HEK293 (cell line): ENCODE data around the gene OLFM3.

Experiments
- CTCF ChIA-PET: fragments of 350-600 bp; formaldehyde crosslinking; extraction: SDS; loops from one replicate; lab custom pipeline; 2021; ENCODE audit warnings: antibody characterized with exemption; lab: Yijun Ruan, JAX
- POLR2A ChIA-PET: fragments of 300-600 bp; formaldehyde crosslinking; extraction: SDS; loops from one replicate; lab custom pipeline; 2020; ENCODE audit warnings: antibody characterized with exemption, inconsistent platforms; lab: Yijun Ruan, JAX
- H3K27ac ChIP-seq: fragments of 200-500 bp; sonication (Bioruptor generic); 2 replicates; pipeline ENCODE4 v1.5.1; 2014; ENCODE audit warnings: low read depth, low read length, control low read depth, inconsistent platforms; ENCODE audit errors: extremely low read depth
- H3K36me3 ChIP-seq, 2 experiments: fragments of 200-500 bp in 1 of 2; sonication (Bioruptor generic) in 1 of 2; 1 replicate in 1 of 2; 2 replicates in 1 of 2; pipeline ENCODE4 v1.5.1; 2014 to 2017; ENCODE audit warnings: inconsistent platforms in 2 of 2, low read length in 2 of 2; ENCODE audit not compliant: control insufficient read depth in 2 of 2, insufficient read depth in 1 of 2
- H3K4me1 ChIP-seq: fragments of 200-500 bp; sonication (Bioruptor generic); 2 replicates; pipeline ENCODE4 v1.5.1; 2014; ENCODE audit warnings: mild to moderate bottlenecking, low read length, inconsistent platforms; ENCODE audit not compliant: control insufficient read depth, insufficient read depth
- H3K4me3 ChIP-seq: 2 replicates; pipeline ENCODE4 v1.5.1; 2011; ENCODE audit warnings: low read depth, mild to moderate bottlenecking, control low read depth, low read length, moderate library complexity
- H3K9me3 ChIP-seq: fragments of 200-500 bp; sonication (Bioruptor generic); 2 replicates; pipeline ENCODE4 v1.5.1; 2014; ENCODE audit warnings: low read depth, low read length, inconsistent platforms; ENCODE audit not compliant: control insufficient read depth, insufficient read depth
- BCL11B ChIP-seq: fragments of 450-650 bp; formaldehyde crosslinking; IDR thresholded peaks from 2 replicates; pipeline ENCODE4 v1.5.1; 2016; ENCODE audit warnings: low read depth, missing biosample characterization, missing genetic modification characterization
- GLI4 ChIP-seq: fragments of 450-650 bp; formaldehyde crosslinking; IDR thresholded peaks from 2 replicates; pipeline ENCODE4 v1.5.1; 2016; ENCODE audit warnings: missing biosample characterization, missing genetic modification characterization
- MEIS1 ChIP-seq: sonication (generic); formaldehyde crosslinking; IDR thresholded peaks from 2 replicates; pipeline ENCODE4 v1.8.1; 2022; ENCODE audit warnings: missing genetic modification reagents, mild to moderate bottlenecking, borderline replicate concordance
- ZBTB49 ChIP-seq: fragments of 450-650 bp; formaldehyde crosslinking; IDR thresholded peaks from 2 replicates; pipeline ENCODE4 v1.5.1; 2016; ENCODE audit warnings: missing biosample characterization, missing genetic modification characterization, low read depth
- ZBTB8A ChIP-seq: fragments of 450-650 bp; formaldehyde crosslinking; IDR thresholded peaks from 2 replicates; pipeline ENCODE4 v1.5.1; 2016; ENCODE audit warnings: missing biosample characterization, missing genetic modification characterization
- ZEB2 ChIP-seq: fragments of 450-650 bp; formaldehyde crosslinking; IDR thresholded peaks from 2 replicates; pipeline ENCODE4 v1.5.1; 2016; ENCODE audit warnings: missing biosample characterization, missing genetic modification characterization
- ZNF10 ChIP-seq: fragments of 450-650 bp; formaldehyde crosslinking; IDR thresholded peaks from 2 replicates; pipeline ENCODE4 v1.5.1; 2017; ENCODE audit warnings: missing biosample characterization, missing genetic modification characterization
- ZNF184 ChIP-seq: fragments of 450-650 bp; IDR thresholded peaks from 2 replicates; pipeline ENCODE4 v1.5.1; 2018; ENCODE audit warnings: missing biosample characterization, mild to moderate bottlenecking, missing genetic modification characterization
- ZNF214 ChIP-seq: fragments of 450-650 bp; formaldehyde crosslinking; IDR thresholded peaks from 2 replicates; pipeline ENCODE4 v1.5.1; 2017; ENCODE audit warnings: missing biosample characterization, mild to moderate bottlenecking, missing genetic modification characterization, borderline replicate concordance
- ZNF221 ChIP-seq: fragments of 450-650 bp; formaldehyde crosslinking; IDR thresholded peaks from 2 replicates; pipeline ENCODE4 v1.5.1; 2017; ENCODE audit warnings: missing biosample characterization, missing genetic modification characterization, borderline replicate concordance
- ZNF266 ChIP-seq: fragments of 450-650 bp; formaldehyde crosslinking; IDR thresholded peaks from 2 replicates; pipeline ENCODE4 v1.5.1; 2016; ENCODE audit warnings: missing biosample characterization, missing genetic modification characterization, low read depth
- ZNF274 ChIP-seq, 2 experiments: fragments of 200-500 bp in 1 of 2; fragments of 450-650 bp in 1 of 2; sonication (Bioruptor generic) in 1 of 2; formaldehyde crosslinking in 1 of 2; IDR thresholded peaks; 2 replicates each; pipeline versions ENCODE4 v1.5.1 to v1.6.1; 2014 to 2016; ENCODE audit warnings: borderline replicate concordance in 1 of 2, inconsistent platforms in 1 of 2, low read length in 1 of 2, missing biosample characterization in 1 of 2, missing genetic modification characterization in 1 of 2
- ZNF280C ChIP-seq: fragments of 450-650 bp; formaldehyde crosslinking; IDR thresholded peaks from 2 replicates; pipeline ENCODE4 v1.5.1; 2016; ENCODE audit warnings: missing biosample characterization, missing genetic modification characterization
- ZNF362 ChIP-seq: fragments of 450-650 bp; formaldehyde crosslinking; IDR thresholded peaks from 2 replicates; pipeline ENCODE4 v1.5.1; 2016; ENCODE audit warnings: missing biosample characterization, missing genetic modification characterization
- ZNF37A ChIP-seq: fragments of 450-650 bp; IDR thresholded peaks from 2 replicates; pipeline ENCODE4 v1.5.1; 2018; ENCODE audit warnings: missing biosample characterization, missing genetic modification characterization
- ZNF501 ChIP-seq: fragments of 450-650 bp; formaldehyde crosslinking; IDR thresholded peaks from 2 replicates; pipeline ENCODE4 v1.5.1; 2016; ENCODE audit warnings: missing biosample characterization, missing genetic modification characterization
- ZNF518A ChIP-seq: fragments of 450-650 bp; formaldehyde crosslinking; conservative IDR thresholded peaks from 2 replicates; pipeline ENCODE4 v1.5.1; 2016; ENCODE audit warnings: low read depth, missing biosample characterization, missing genetic modification characterization
- ZNF585B ChIP-seq: fragments of 450-650 bp; formaldehyde crosslinking; IDR thresholded peaks from 2 replicates; pipeline ENCODE4 v1.5.1; 2016; ENCODE audit warnings: missing biosample characterization, missing genetic modification characterization
- ZNF645 ChIP-seq: fragments of 450-650 bp; formaldehyde crosslinking; IDR thresholded peaks from 2 replicates; pipeline ENCODE4; 2016; ENCODE audit warnings: missing biosample characterization, missing genetic modification characterization
- ZXDB ChIP-seq: fragments of 450-650 bp; formaldehyde crosslinking; IDR thresholded peaks from 2 replicates; pipeline ENCODE4 v1.5.1; 2016; ENCODE audit warnings: missing biosample characterization, missing genetic modification characterization

OLFM3 gene

GRCh38 chr1:101945884-101946283, 50.8 kb downstream of the OLFM3 start:
- TF ChIP-seq ZNF37A (tag by site-specific recombination), result no peak
- no peak for TF ChIP-seq ZNF518A
- no peak for TF ChIP-seq ZNF585B
- no peak for TF ChIP-seq ZNF274 (IDR thresholded peaks at IDR 0.05; ENCODE audit: low read length)
- TF ChIP-seq ZNF274 (tag by site-specific recombination; IDR thresholded peaks at IDR 0.05; ENCODE audit: borderline replicate concordance), result no peak
- no peak for TF ChIP-seq BCL11B (tag by site-specific recombination)
- TF ChIP-seq ZBTB8A (tag by site-specific recombination), result no peak
- no peak for TF ChIP-seq ZNF221 (tag by site-specific recombination)
- TF ChIP-seq ZNF501 (tag by site-specific recombination), result no peak
- TF ChIP-seq ZXDB (tag by site-specific recombination), result no peak
- TF ChIP-seq ZNF266 (tag by site-specific recombination), result no peak
- no peak for TF ChIP-seq GLI4 (tag by site-specific recombination)
- TF ChIP-seq ZNF214 (tag by site-specific recombination), result no peak
- TF ChIP-seq ZNF10 (tag by site-specific recombination), result no peak
- no peak for TF ChIP-seq ZNF362 (tag by site-specific recombination)
- no peak for TF ChIP-seq MEIS1 (CRISPR knock-in tag)
- Histone ChIP-seq H3K4me1 (no peaks in the 10 kb centered on the region), H3K4me3 (no peak overlapping the region), H3K36me3 (no peaks in the 10 kb centered on the region), H3K27ac (no peak overlapping the region), H3K9me3 (no peaks in the 10 kb centered on the region)
- CTCF ChIA-PET, result no interaction called here
- POLR2A ChIA-PET, result no interaction called here

- H3K4me1 ChIP-seq, result no peaks in the 10 kb centered on the region
- CTCF ChIA-PET, result no interaction called here
These were observed 53.5 kb downstream of the OLFM3 start for GRCh38 chr1:101943237-101943636.

More at GRCh38 chr1:101943237-101943636, 53.5 kb downstream of the OLFM3 start:
- POLR2A ChIA-PET, result no interaction called here
- Histone ChIP-seq H3K36me3 (no peaks in the 10 kb centered on the region), H3K4me3 (no peak overlapping the region), H3K27ac (no peak overlapping the region), H3K9me3 (no peaks in the 10 kb centered on the region)
- TF ChIP-seq ZNF184 (tag by site-specific recombination) (no peak), ZEB2 (tag by site-specific recombination) (no peak), ZNF280C (tag by site-specific recombination) (no peak), ZNF645 (tag by site-specific recombination) (no peak), ZBTB49 (tag by site-specific recombination) (no peak)
